HEK293T (cell line): ENCODE measurements around the gene ATP11C.

ENCODE experiments used
- BHLHE40 ChIP-seq: fragments of 450-650 bp; IDR thresholded peaks from 2 replicates; pipeline ENCODE4 v1.6.1; 2016; ENCODE audit warnings: mild to moderate bottlenecking, moderate library complexity, borderline replicate concordance
- CTBP1 ChIP-seq: fragments of 450-650 bp; IDR thresholded peaks from 2 replicates; pipeline ENCODE4 v1.6.1; 2016; ENCODE audit warnings: borderline replicate concordance
- ELF4 ChIP-seq: fragments of 450-650 bp; IDR thresholded peaks from 2 replicates; pipeline ENCODE4 v1.6.1; 2017; ENCODE audit warnings: antibody characterized with exemption
- FOXA1 ChIP-seq: fragments of 450-650 bp; IDR thresholded peaks from 2 replicates; pipeline ENCODE4 v1.6.1; 2016; ENCODE audit warnings: mild to moderate bottlenecking
- FOXK2 ChIP-seq: fragments of 450-650 bp; IDR thresholded peaks from 2 replicates; pipeline ENCODE4 v1.6.1; 2016; ENCODE audit warnings: mild to moderate bottlenecking
- FOXM1 ChIP-seq: fragments of 450-650 bp; IDR thresholded peaks from 2 replicates; pipeline ENCODE4 v1.6.1; 2017; ENCODE audit warnings: mild to moderate bottlenecking, borderline replicate concordance
- HDGF ChIP-seq: fragments of 450-650 bp; IDR thresholded peaks from 2 replicates; pipeline ENCODE4 v1.6.1; 2017; ENCODE audit warnings: antibody characterized with exemption, borderline replicate concordance
- L3MBTL2 ChIP-seq: fragments of 450-650 bp; conservative IDR thresholded peaks from 2 replicates; pipeline ENCODE4 v1.6.1; 2016; ENCODE audit warnings: mild to moderate bottlenecking
- PKNOX1 ChIP-seq: fragments of 450-650 bp; IDR thresholded peaks from 2 replicates; pipeline ENCODE4 v1.6.1; 2016
- SP1 ChIP-seq: fragments of 450-650 bp; IDR thresholded peaks from 2 replicates; pipeline ENCODE4 v1.6.1; 2017
- TARDBP ChIP-seq: fragments of 450-650 bp; IDR thresholded peaks from 2 replicates; pipeline ENCODE4 v1.6.1; 2016
- ZNF384 ChIP-seq: fragments of 450-650 bp; IDR thresholded peaks from 2 replicates; pipeline ENCODE4 v1.6.1; 2016

- TF ChIP-seq ELF4 (no peak), L3MBTL2 (no peak), FOXM1 (no peak), SP1 (no peak), TARDBP (no peak), FOXK2 (no peak), ZNF384 (no peak), BHLHE40 (no peak), FOXA1 (no peak), HDGF (no peak), CTBP1 (no peak), PKNOX1 (no peak; the same call in 1 of the 2 replicates)
Measured at GRCh38 chrX:139930401-139930800, 2.5 kb downstream of the ATP11C start.
